ENCODE results near the gene PCNX2. TPM values are rescaled to one million over a fixed set of nuclear protein-coding genes. Genes with fewer than 3 reads are reported as not detected.

PCNX2 gene
- total RNA-seq, 1 experiment from 2014 or later: 50.8 TPM

- ATAC-seq (no peak), DNase-seq (ENCODE audit: low spot score) (no peak)
- no peak overlapping the region for H3K4me3 Mint-ChIP-seq
- ChIA-PET CTCF (no interaction called here), POLR2A (no interaction called here)
- no peaks in the 10 kb centered on the region for H3K4me1 Mint-ChIP-seq
- no peaks in the 10 kb centered on the region for H3K27me3 Mint-ChIP-seq (ENCODE audit: low read depth)
- H3K27ac Mint-ChIP-seq: no peak overlapping the region
- TF ChIP-seq, protein P1, sequence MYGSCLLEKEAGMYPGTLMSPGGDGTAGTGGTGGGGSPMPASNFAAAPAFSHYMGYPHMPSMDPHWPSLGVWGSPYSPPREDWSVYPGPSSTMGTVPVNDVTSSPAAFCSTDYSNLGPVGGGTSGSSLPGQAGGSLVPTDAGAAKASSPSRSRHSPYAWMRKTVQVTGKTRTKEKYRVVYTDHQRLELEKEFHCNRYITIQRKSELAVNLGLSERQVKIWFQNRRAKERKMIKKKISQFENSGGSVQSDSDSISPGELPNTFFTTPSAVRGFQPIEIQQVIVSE (CRISPR knock-in tag; IDR thresholded peaks at IDR 0.05; ENCODE audit: borderline replicate concordance): no peak
- TF ChIP-seq ZNF416 (CRISPR knock-in tag; IDR thresholded peaks at IDR 0.05): no peak
- TF ChIP-seq, protein P2, sequence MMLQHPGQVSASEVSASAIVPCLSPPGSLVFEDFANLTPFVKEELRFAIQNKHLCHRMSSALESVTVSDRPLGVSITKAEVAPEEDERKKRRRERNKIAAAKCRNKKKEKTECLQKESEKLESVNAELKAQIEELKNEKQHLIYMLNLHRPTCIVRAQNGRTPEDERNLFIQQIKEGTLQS (CRISPR knock-in tag; conservative IDR thresholded peaks at IDR 0.05): no peak
- TF ChIP-seq IRF2 (CRISPR knock-in tag; IDR thresholded peaks at IDR 0.05; ENCODE audit: borderline replicate concordance, low read depth): no peak
- TF ChIP-seq CBFB (CRISPR knock-in tag; IDR thresholded peaks at IDR 0.05; ENCODE audit: low read depth): no peak
- TF ChIP-seq, protein P3, sequence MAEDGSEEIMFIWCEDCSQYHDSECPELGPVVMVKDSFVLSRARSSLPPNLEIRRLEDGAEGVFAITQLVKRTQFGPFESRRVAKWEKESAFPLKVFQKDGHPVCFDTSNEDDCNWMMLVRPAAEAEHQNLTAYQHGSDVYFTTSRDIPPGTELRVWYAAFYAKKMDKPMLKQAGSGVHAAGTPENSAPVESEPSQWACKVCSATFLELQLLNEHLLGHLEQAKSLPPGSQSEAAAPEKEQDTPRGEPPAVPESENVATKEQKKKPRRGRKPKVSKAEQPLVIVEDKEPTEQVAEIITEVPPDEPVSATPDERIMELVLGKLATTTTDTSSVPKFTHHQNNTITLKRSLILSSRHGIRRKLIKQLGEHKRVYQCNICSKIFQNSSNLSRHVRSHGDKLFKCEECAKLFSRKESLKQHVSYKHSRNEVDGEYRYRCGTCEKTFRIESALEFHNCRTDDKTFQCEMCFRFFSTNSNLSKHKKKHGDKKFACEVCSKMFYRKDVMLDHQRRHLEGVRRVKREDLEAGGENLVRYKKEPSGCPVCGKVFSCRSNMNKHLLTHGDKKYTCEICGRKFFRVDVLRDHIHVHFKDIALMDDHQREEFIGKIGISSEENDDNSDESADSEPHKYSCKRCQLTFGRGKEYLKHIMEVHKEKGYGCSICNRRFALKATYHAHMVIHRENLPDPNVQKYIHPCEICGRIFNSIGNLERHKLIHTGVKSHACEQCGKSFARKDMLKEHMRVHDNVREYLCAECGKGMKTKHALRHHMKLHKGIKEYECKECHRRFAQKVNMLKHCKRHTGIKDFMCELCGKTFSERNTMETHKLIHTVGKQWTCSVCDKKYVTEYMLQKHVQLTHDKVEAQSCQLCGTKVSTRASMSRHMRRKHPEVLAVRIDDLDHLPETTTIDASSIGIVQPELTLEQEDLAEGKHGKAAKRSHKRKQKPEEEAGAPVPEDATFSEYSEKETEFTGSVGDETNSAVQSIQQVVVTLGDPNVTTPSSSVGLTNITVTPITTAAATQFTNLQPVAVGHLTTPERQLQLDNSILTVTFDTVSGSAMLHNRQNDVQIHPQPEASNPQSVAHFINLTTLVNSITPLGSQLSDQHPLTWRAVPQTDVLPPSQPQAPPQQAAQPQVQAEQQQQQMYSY (CRISPR knock-in tag; IDR thresholded peaks at IDR 0.05): no peak
- TF ChIP-seq SMAD3 (CRISPR knock-in tag; IDR thresholded peaks at IDR 0.05; ENCODE audit: borderline replicate concordance): no peak
- H3K9me3 Mint-ChIP-seq: no peaks in the 10 kb centered on the region
- peaks cover 37% of the 10 kb centered on the region for H3K36me3 Mint-ChIP-seq
Measured at GRCh38 chr1:233010146-233010545, 285.4 kb downstream of the PCNX2 start.

DNA sequence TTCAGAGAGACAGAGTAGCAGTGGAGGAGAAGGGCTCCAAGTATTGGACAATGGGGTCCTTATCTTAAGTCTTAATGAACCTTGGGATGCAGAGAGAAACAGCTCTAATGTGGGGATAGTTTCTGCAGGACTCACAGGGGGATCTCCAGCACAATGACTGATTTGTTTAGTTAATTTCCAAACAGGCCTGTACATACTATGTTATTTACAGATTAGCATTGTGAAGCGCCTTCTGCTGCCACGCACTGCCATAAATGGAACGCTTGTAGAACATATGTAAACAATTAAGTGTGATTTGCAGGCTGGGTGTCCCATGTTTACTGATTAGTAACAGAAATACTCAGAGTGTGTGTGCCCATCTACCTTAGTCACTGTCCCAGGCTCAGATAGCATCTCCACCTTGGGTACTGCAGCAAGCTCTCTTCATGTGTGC lies 289.0 kb downstream of the PCNX2 start:
- CTCF ChIA-PET: interaction anchor here (1.5 to 1.6 kb wide), 2 partner anchors 20 to 379 kb away, joined by 3 to 5 read pairs; no protein-coding TSS in a partner anchor
- Mint-ChIP-seq H3K27ac (no peak overlapping the region), H3K27me3 (ENCODE audit: low read depth) (no peaks in the 10 kb centered on the region), H3K9me3 (0 out of 2 replicates have a peak, but pooled peaks cover 4% of the 10 kb centered on the region), H3K4me3 (no peak overlapping the region), H3K4me1 (no peaks in the 10 kb centered on the region), H3K36me3 (peaks cover 25% of the 10 kb centered on the region)
- TF ChIP-seq USF1 (CRISPR knock-in tag; IDR thresholded peaks at IDR 0.05) (no peak), TEAD1 (CRISPR knock-in tag; IDR thresholded peaks at IDR 0.05) (no peak), ZNF219 (CRISPR knock-in tag; IDR thresholded peaks at IDR 0.05; ENCODE audit: borderline replicate concordance) (no peak), ERG (CRISPR knock-in tag; IDR thresholded peaks at IDR 0.05) (no peak), IRF1 (CRISPR knock-in tag; IDR thresholded peaks at IDR 0.05) (no peak), MYBL2 (CRISPR knock-in tag; IDR thresholded peaks at IDR 0.05) (no peak), PRRX2 (CRISPR knock-in tag; IDR thresholded peaks at IDR 0.05) (no peak), FOXP1 (CRISPR knock-in tag; IDR thresholded peaks at IDR 0.05; ENCODE audit: borderline replicate concordance) (no peak), CREB1 (CRISPR knock-in tag; IDR thresholded peaks at IDR 0.05) (no peak), FOXK1 (CRISPR knock-in tag; IDR thresholded peaks at IDR 0.05) (no peak), ESRRA (CRISPR knock-in tag; IDR thresholded peaks at IDR 0.05; ENCODE audit: borderline replicate concordance) (no peak), ZNF423 (CRISPR knock-in tag; IDR thresholded peaks at IDR 0.05) (no peak), EMX1 (CRISPR knock-in tag; IDR thresholded peaks at IDR 0.05) (no peak), MXD4 (CRISPR knock-in tag; IDR thresholded peaks at IDR 0.05; ENCODE audit: borderline replicate concordance) (no peak)
- TF ChIP-seq, protein P2 (CRISPR knock-in tag; conservative IDR thresholded peaks at IDR 0.05): no peak
- TF ChIP-seq, protein P4, sequence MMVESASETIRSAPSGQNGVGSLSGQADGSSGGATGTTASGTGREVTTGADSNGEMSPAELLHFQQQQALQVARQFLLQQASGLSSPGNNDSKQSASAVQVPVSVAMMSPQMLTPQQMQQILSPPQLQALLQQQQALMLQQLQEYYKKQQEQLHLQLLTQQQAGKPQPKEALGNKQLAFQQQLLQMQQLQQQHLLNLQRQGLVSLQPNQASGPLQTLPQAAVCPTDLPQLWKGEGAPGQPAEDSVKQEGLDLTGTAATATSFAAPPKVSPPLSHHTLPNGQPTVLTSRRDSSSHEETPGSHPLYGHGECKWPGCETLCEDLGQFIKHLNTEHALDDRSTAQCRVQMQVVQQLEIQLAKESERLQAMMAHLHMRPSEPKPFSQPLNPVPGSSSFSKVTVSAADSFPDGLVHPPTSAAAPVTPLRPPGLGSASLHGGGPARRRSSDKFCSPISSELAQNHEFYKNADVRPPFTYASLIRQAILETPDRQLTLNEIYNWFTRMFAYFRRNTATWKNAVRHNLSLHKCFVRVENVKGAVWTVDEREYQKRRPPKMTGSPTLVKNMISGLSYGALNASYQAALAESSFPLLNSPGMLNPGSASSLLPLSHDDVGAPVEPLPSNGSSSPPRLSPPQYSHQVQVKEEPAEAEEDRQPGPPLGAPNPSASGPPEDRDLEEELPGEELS (CRISPR knock-in tag; IDR thresholded peaks at IDR 0.05): no peak
- TF ChIP-seq, protein P1 (CRISPR knock-in tag; IDR thresholded peaks at IDR 0.05; ENCODE audit: borderline replicate concordance): no peak
- POLR2A ChIA-PET: no interaction called here
- no peak for DNase-seq (ENCODE audit: low spot score)
- no peak for ATAC-seq

Data from WTC11 (cell line).